Small intestine (tissue), 7 donors: ENCODE data around the gene PLXNA4. TPM values are rescaled to one million over a fixed set of nuclear protein-coding genes. Genes with fewer than 3 reads are reported as not detected.
A peak's percentile ranks its signal among the peaks of the same experiment; 100 is the strongest.

Source experiments
- DNase-seq, 2 donors: peaks; one replicate each; pipeline versions ENCODE4 v3.0.0 to v3.0.0-alpha.2; 2013
- FAIRE-seq: peaks from 2 replicates; lab custom pipeline; 2012; peaks lifted over from hg19 to GRCh38; lab: Jason Lieb, UNC
- H3K27ac ChIP-seq, 3 donors: one replicate each; pipeline ENCODE4 v1.5.1; 2013; ENCODE audit warnings: low read length in 2 of 3, mild to moderate bottlenecking in 2 of 3, control low read depth in 1 of 3, inconsistent platforms in 1 of 3, low read depth in 1 of 3, moderate library complexity in 1 of 3
- H3K27me3 ChIP-seq, 3 donors: one replicate each; pipeline ENCODE4 v1.6.1; 2013; ENCODE audit warnings: low read length in 3 of 3, inconsistent platforms in 1 of 3; ENCODE audit not compliant: control insufficient read depth in 3 of 3, insufficient read depth in 3 of 3
- H3K36me3 ChIP-seq, 3 donors: one replicate each; pipeline ENCODE4 v1.6.1; 2013; ENCODE audit warnings: low read length in 3 of 3, inconsistent platforms in 1 of 3, low read depth in 1 of 3, mild to moderate bottlenecking in 1 of 3, moderate library complexity in 1 of 3; ENCODE audit not compliant: control insufficient read depth in 3 of 3, insufficient read depth in 2 of 3
- H3K4me1 ChIP-seq, 3 donors: one replicate each; pipeline ENCODE4 v1.6.1; 2013; ENCODE audit warnings: low read length in 2 of 3, inconsistent platforms in 1 of 3, low read depth in 1 of 3, mild to moderate bottlenecking in 1 of 3, moderate library complexity in 1 of 3; ENCODE audit not compliant: control insufficient read depth in 3 of 3, insufficient read depth in 2 of 3
- H3K4me3 ChIP-seq, 3 donors: one replicate each; pipeline ENCODE4 v1.5.1; 2013; ENCODE audit warnings: low read length in 3 of 3, control low read depth in 1 of 3, inconsistent platforms in 1 of 3, low read depth in 1 of 3, mild to moderate bottlenecking in 1 of 3, moderate library complexity in 1 of 3
- H3K9me3 ChIP-seq, 2 donors: one replicate each; pipeline ENCODE4 v1.6.1; 2013; ENCODE audit warnings: low read depth in 1 of 2, low read length in 1 of 2; ENCODE audit not compliant: control insufficient read depth in 2 of 2, insufficient read depth in 1 of 2
- WGBS, 3 donors: extraction: QIAGEN DNeasy Blood & Tissue Kit; methylation state at CpG; one replicate each; pipeline ENCODE4 v1.1.7; 2013; 5-methylcytosine and 5-hydroxymethylcytosine counted together
- polyA plus RNA-seq, 4 donors: library from polyadenylated mRNA; stranded (reverse) in 3 of 4; unstranded in 1 of 4; fragments of 200-250 nt in 3 of 4; fragments of 120-200 nt in 1 of 4; gene quantifications; one replicate each; pipeline versions ENCODE4 v1.2.1 to v1.2.3, GENCODE V29; 2013
- donor health status: healthy with polysubstance abuse.
- donor health status: control.
- donor health status: control.
- donor health status: Bipolar disorder and iron deficiency.
- donor health status: healthy.

The PLXNA4 gene
- polyA plus RNA-seq, 4 donors, result under 0.01 to 3.9 (median 1.2) TPM; not detected in 1

DNA sequence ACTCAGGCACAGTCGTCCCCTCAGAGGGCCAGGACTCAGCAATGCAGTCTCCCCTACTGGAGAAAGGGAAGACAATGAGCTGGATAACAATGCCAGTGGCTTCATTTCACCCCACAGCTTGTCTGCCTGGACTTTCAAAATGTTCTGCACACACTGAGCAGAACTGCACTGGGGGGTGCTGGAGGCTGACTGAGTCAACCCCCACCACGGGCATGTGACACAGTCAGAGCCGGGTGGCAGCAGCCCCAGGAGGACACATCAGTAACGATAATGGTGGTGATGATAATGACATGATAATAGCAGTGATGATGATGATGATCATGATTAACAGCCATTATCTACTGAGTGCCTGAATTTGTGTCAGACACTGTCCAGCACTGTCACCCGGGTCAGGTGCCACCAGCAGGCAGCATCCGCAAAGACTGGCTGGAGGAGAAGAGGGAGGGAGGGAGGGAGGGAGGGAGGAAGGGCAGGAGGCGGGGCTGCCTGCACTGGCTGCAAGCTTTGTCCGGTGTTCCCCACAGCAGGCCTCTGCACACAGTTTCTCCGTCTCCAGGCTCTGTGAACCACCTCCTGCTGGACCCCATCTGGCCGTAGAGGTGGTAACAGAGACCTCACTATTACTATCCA lies 67.4 kb downstream of the PLXNA4 start:
- FAIRE-seq (no peak), DNase-seq (peak in 1 of 2 donors; percentile 17)
- H3K27ac ChIP-seq, result no peak overlapping the region
- peaks cover 0 to 5% (median 0%) of the 10 kb centered on the region in 3 donors for H3K27me3 ChIP-seq
- WGBS, 3 donors, result 45 to 57% (median 52%) methylated on average over 8 to 10 of the region's 10 CpGs
- H3K4me3 ChIP-seq, result no peak overlapping the region
- no peaks in the 10 kb centered on the region for H3K9me3 ChIP-seq
- no peaks in the 10 kb centered on the region for H3K4me1 ChIP-seq
- H3K36me3 ChIP-seq, result no peaks in the 10 kb centered on the region

GRCh38 chr7:132504852-132505251 lies 71.4 kb downstream of the PLXNA4 start:
- no peak for FAIRE-seq
- no peaks in the 10 kb centered on the region for H3K36me3 ChIP-seq
- H3K27me3 ChIP-seq, result peaks cover 0 to 13% (median 0%) of the 10 kb centered on the region in 3 donors
- no peak for DNase-seq
- no peaks in the 10 kb centered on the region for H3K4me1 ChIP-seq
- no peak overlapping the region for H3K4me3 ChIP-seq
- no peaks in the 10 kb centered on the region for H3K9me3 ChIP-seq
- WGBS, 3 donors, result 80 to 86% (median 86%) methylated on average over 11 of the region's 11 CpGs
- no peak overlapping the region for H3K27ac ChIP-seq

GRCh38 chr7:132504071-132504470 lies 72.2 kb downstream of the PLXNA4 start:
- FAIRE-seq, result no peak
- no peak overlapping the region for H3K27ac ChIP-seq
- H3K9me3 ChIP-seq, result peaks cover 0 to 8% of the 10 kb centered on the region in 2 donors
- no peak overlapping the region for H3K4me3 ChIP-seq
- H3K36me3 ChIP-seq, result no peaks in the 10 kb centered on the region
- peaks cover 0 to 13% (median 0%) of the 10 kb centered on the region in 3 donors for H3K27me3 ChIP-seq
- DNase-seq, result no peak
- 83 to 89% (median 84%) methylated on average over 5 of the region's 5 CpGs for WGBS, 3 donors
- no peaks in the 10 kb centered on the region for H3K4me1 ChIP-seq

DNA sequence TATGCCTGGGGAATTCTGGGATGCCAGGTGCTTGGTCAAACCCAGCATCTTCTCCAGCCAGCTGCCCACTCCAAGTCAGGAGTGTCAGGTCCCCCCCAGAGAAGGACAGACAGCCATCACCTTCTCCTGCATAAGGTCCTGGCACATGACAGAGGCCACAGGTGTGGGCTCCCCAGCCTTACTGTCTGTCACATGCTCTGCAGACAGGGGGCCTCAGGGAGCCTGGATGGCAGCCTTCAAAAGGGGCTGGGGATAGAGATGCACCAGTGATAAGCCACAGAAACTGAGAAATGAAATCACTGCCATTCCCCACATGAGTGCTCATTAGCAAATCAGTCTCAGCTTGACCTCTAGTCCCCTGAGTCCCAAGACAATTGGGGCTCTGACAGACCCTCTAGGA lies 72.9 kb downstream of the PLXNA4 start:
- FAIRE-seq (no peak), DNase-seq (no peak)
- H3K36me3 ChIP-seq, result no peaks in the 10 kb centered on the region

GRCh38 chr7:132501956-132502355 lies 74.3 kb downstream of the PLXNA4 start:
- Histone ChIP-seq H3K36me3 (no peaks in the 10 kb centered on the region), H3K9me3 (peaks cover 0 to 18% of the 10 kb centered on the region in 2 donors), H3K27me3 (peaks cover 0 to 8% (median 0%) of the 10 kb centered on the region in 3 donors), H3K27ac (no peak overlapping the region), H3K4me1 (no peaks in the 10 kb centered on the region), H3K4me3 (no peak overlapping the region)
- DNase-seq (no peak), FAIRE-seq (no peak)
- WGBS, 3 donors, result 80 to 91% (median 86%) methylated on average over 7 of the region's 7 CpGs

More for the DNA sequence above, 72.9 kb downstream of the PLXNA4 start:
- H3K9me3 ChIP-seq, result peaks cover 0 to 14% of the 10 kb centered on the region in 2 donors
- no peak overlapping the region for H3K4me3 ChIP-seq
- H3K27ac ChIP-seq, result no peak overlapping the region
- H3K4me1 ChIP-seq, result no peaks in the 10 kb centered on the region
- H3K27me3 ChIP-seq, result peaks cover 0 to 11% (median 0%) of the 10 kb centered on the region in 3 donors

DNA sequence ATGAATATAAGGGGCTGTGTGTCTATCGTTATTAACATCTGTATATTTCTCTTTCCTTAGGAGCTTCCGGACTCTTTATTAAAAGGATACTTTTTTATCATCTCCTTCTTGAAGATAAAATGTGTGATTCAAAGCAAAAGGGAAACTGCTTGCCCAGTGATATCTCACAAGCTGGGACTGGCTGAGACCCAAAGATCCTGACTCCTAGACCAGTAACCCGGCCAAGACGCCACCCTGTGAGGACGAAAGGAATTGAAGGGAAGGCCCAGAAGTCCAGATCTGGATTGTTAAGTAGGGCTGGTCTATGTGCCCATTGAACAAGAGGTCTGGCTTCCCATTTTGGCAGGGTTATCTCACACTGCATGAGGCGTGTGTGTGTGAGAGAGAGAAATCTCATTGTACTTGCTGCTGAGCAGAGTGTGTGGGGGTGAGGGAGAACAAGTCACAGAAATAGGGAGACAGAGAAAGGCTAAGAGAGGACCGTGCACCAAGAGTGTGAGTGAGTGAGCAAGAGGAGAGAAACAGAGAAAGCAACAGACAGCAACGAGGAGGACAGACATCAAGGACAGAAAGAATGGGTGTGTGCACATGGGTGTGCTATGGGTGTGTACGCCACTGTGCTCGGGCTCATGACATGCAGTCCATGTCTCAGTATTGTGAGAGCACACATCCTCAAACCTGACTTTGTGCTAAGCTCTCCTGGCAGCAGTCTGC lies 75.4 kb downstream of the PLXNA4 start:
- H3K4me1 ChIP-seq, result no peaks in the 10 kb centered on the region
- peaks cover 0 to 18% of the 10 kb centered on the region in 2 donors for H3K9me3 ChIP-seq
- H3K27ac ChIP-seq, result no peak overlapping the region
- no peak overlapping the region for H3K4me3 ChIP-seq
- 36 to 55% (median 42%) methylated on average over 10 of the region's 10 CpGs for WGBS, 3 donors
- peaks cover 0 to 10% (median 0%) of the 10 kb centered on the region in 3 donors for H3K27me3 ChIP-seq
- no peaks in the 10 kb centered on the region for H3K36me3 ChIP-seq
- no peak for FAIRE-seq
- peak in 1 of 2 donors; percentile 48 for DNase-seq

- no peaks in the 10 kb centered on the region for H3K4me1 ChIP-seq
- DNase-seq (no peak), FAIRE-seq (no peak)
- H3K27me3 ChIP-seq, result peaks cover 0 to 10% (median 0%) of the 10 kb centered on the region in 3 donors
- no peak overlapping the region for H3K4me3 ChIP-seq
- peaks cover 0 to 18% of the 10 kb centered on the region in 2 donors for H3K9me3 ChIP-seq
- H3K36me3 ChIP-seq, result no peaks in the 10 kb centered on the region
- no peak overlapping the region for H3K27ac ChIP-seq
- WGBS, 3 donors, result 84 to 92% (median 91%) methylated on average over 5 of the region's 5 CpGs
Measured at GRCh38 chr7:132499487-132499886, 76.8 kb downstream of the PLXNA4 start.

DNA sequence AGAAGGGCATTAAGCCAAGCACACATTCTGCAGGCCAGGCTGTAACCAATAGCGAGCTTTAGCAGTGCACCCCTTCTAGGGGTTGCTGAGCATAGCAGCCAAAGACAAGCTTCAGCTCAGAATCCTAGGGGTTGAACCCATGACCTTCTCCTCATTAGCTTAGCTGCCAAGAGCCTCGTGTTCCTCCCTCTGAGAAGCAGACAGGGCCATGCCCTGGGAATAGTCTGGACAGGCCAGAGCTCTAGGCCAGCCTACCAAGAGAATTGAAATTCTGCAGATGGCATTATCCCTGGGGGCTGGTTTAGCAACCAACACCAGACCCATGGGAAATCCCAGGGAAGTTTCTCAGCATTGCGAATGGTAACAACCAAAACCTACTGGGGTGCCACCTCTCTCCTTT lies 77.2 kb downstream of the PLXNA4 start:
- FAIRE-seq, result no peak
- H3K4me1 ChIP-seq, result no peaks in the 10 kb centered on the region
- peaks cover 0 to 18% of the 10 kb centered on the region in 2 donors for H3K9me3 ChIP-seq
- H3K36me3 ChIP-seq, result no peaks in the 10 kb centered on the region
- DNase-seq, result no peak
- H3K27me3 ChIP-seq, result peaks cover 0 to 10% (median 0%) of the 10 kb centered on the region in 3 donors
- 71 to 87% (median 86%) methylated on average over 3 of the region's 3 CpGs for WGBS, 3 donors
- no peak overlapping the region for H3K4me3 ChIP-seq
- H3K27ac ChIP-seq, result no peak overlapping the region
